Spleen (tissue), 7 donors: ENCODE data around the gene STAC3.
A peak's percentile ranks its signal among the peaks of the same experiment; 100 is the strongest.

Experiments
- POLR2A ChIP-seq, 3 donors: fragments of 450-650 bp; IDR thresholded peaks; one replicate each; pipeline ENCODE4 v1.5.1; 2017; ENCODE audit warnings: antibody characterized with exemption in 3 of 3, mild to moderate bottlenecking in 1 of 3
- POLR2AphosphoS5 ChIP-seq, 3 donors: sonication (generic); formaldehyde crosslinking; IDR thresholded peaks; one replicate each; pipeline ENCODE4 v1.5.1; 2017; ENCODE audit warnings: antibody characterized with exemption in 3 of 3
- TF ChIP-seq, protein P1 (sequence below), 11 experiments: fragments of 200-600 bp in 7 of 11; fragments of 450-650 bp in 4 of 11; sonication (generic) in 4 of 11; IDR thresholded peaks in 8 of 11; conservative IDR thresholded peaks in 3 of 11; 1 replicate in 7 of 11; 2 replicates in 4 of 11; pipeline versions ENCODE4 v1.4.0 to v1.8.0; 2016 to 2021; ENCODE audit warnings: antibody characterized with exemption in 11 of 11, inconsistent platforms in 4 of 11, mild to moderate bottlenecking in 1 of 11
- donor health status: DM: no; HTN: no; CAD: no; lungs with moderate emphysema.
- donor health status: DM: no; HTN: no; CAD: no.
- donor health status: DM: no; HTN: no; CAD: no.

DNA sequence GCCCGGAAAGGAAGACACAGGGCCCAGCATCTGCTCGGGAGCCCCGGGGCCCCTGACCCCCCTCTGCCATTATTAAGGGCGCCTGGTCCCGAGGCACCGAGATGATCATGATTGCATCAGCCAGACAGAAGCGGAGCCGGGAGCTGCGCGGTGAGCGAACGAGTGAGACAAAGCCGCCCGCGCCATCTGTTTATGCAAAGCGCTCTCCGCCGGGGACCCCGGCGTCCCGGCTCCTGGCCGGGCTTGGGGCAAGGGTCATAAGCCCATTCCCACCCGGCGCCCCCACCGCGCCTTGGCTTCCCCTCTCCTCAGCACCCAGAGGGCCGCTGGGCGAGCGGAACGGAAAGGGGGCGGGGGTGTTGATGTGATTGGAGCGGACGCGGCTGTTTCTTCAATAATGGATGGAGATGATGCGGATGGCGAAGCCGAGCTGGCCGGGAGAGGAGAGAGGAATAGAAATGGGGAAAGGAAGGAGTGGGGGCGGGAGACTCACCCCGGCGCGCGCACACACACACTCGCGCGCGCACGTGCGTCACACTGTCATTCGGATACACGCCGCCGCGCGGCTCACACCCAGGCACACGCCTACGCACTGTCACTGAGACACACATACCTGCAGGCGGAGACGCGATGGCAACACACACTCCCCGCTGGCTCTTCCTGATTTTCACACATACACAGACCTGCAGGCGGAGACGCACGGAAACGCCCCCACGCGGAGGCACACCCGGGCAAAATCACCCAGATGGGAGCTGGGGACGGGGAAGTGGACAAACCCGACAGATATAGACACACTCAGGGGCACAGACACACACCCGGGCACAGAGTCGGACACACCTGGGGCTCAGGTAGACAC, 10.7 kb downstream of the STAC3 start:
- TF ChIP-seq, protein P1, sequence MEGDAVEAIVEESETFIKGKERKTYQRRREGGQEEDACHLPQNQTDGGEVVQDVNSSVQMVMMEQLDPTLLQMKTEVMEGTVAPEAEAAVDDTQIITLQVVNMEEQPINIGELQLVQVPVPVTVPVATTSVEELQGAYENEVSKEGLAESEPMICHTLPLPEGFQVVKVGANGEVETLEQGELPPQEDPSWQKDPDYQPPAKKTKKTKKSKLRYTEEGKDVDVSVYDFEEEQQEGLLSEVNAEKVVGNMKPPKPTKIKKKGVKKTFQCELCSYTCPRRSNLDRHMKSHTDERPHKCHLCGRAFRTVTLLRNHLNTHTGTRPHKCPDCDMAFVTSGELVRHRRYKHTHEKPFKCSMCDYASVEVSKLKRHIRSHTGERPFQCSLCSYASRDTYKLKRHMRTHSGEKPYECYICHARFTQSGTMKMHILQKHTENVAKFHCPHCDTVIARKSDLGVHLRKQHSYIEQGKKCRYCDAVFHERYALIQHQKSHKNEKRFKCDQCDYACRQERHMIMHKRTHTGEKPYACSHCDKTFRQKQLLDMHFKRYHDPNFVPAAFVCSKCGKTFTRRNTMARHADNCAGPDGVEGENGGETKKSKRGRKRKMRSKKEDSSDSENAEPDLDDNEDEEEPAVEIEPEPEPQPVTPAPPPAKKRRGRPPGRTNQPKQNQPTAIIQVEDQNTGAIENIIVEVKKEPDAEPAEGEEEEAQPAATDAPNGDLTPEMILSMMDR (IDR thresholded peaks at IDR 0.05 in 8 of 11, conservative IDR thresholded peaks at IDR 0.05 in 3 of 11) = peak in 2 of 11 experiments; percentile 8 to 30
- TF ChIP-seq POLR2A (IDR thresholded peaks at IDR 0.05) (no peak), POLR2AphosphoS5 (IDR thresholded peaks at IDR 0.05) (peak; percentile 55 to 62 (median 61))
